ENCODE data around the gene PAQR3.

- TF ChIP-seq CTCF (IDR thresholded peaks at IDR 0.05 in 2 of 3, conservative IDR thresholded peaks at IDR 0.05 in 1 of 3; ENCODE audit: control insufficient read depth in 2 of 3, extremely low read depth in 1 of 3, insufficient read depth in 1 of 3, low read depth in 3 of 3, low read length in 3 of 3) (no peak), POLR2AphosphoS5 (IDR thresholded peaks at IDR 0.05; ENCODE audit: low read length) (no peak), RCOR1 (conservative IDR thresholded peaks at IDR 0.05; ENCODE audit: low read depth, low read length) (no peak), HCFC1 (IDR thresholded peaks at IDR 0.05; ENCODE audit: low read length) (no peak), ZZZ3 (IDR thresholded peaks at IDR 0.05; ENCODE audit: control insufficient read depth, insufficient read length, low read depth) (no peak), BRCA1 (IDR thresholded peaks at IDR 0.05; ENCODE audit: low read depth, low read length) (no peak), BHLHE40 (IDR thresholded peaks at IDR 0.05; ENCODE audit: borderline replicate concordance in 1 of 2, low read depth in 2 of 2, low read length in 1 of 2) (no peak)
- TF ChIP-seq, protein P1, sequence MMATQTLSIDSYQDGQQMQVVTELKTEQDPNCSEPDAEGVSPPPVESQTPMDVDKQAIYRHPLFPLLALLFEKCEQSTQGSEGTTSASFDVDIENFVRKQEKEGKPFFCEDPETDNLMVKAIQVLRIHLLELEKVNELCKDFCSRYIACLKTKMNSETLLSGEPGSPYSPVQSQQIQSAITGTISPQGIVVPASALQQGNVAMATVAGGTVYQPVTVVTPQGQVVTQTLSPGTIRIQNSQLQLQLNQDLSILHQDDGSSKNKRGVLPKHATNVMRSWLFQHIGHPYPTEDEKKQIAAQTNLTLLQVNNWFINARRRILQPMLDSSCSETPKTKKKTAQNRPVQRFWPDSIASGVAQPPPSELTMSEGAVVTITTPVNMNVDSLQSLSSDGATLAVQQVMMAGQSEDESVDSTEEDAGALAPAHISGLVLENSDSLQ (IDR thresholded peaks at IDR 0.05) = no peak
- TF ChIP-seq, protein P2, sequence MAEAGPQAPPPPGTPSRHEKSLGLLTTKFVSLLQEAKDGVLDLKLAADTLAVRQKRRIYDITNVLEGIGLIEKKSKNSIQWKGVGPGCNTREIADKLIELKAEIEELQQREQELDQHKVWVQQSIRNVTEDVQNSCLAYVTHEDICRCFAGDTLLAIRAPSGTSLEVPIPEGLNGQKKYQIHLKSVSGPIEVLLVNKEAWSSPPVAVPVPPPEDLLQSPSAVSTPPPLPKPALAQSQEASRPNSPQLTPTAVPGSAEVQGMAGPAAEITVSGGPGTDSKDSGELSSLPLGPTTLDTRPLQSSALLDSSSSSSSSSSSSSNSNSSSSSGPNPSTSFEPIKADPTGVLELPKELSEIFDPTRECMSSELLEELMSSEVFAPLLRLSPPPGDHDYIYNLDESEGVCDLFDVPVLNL (IDR thresholded peaks at IDR 0.05; ENCODE audit: low read depth, low read length) = no peak
These were observed 12.4 kb downstream of the PAQR3 start for GRCh38 chr4:78926826-78927225.

Data from GM12878 (cell line).